WTC11 (cell line): ENCODE results near the gene DOK7. TPM values are rescaled to one million over a fixed set of nuclear protein-coding genes. Genes with fewer than 3 reads are reported as not detected.
A peak's percentile ranks its signal among the peaks of the same experiment; 100 is the strongest.

Source experiments
- ATAC-seq: fragments of 200-7000 bp; cut with Tn5 transposase; 2 replicates; pipeline ENCODE4 v1.10.0; 2021; ENCODE audit warnings: mild to moderate bottlenecking, moderate library complexity
- CTCF ChIA-PET: fragments of 300-600 bp; sonication (Branson Sonifier 250); formaldehyde crosslinking; loops from one replicate; lab custom pipeline; 2021; ENCODE audit warnings: antibody characterized with exemption; lab: Charles Lee
- POLR2A ChIA-PET: fragments of 350-600 bp; sonication (Branson Sonifier 250); formaldehyde crosslinking; loops from one replicate; lab custom pipeline; 2021; ENCODE audit warnings: antibody characterized with exemption; lab: Charles Lee
- DNase-seq: peaks from one replicate; pipeline ENCODE4 v3.0.0; 2021; ENCODE audit warnings: low spot score
- H3K27ac Mint-ChIP-seq: 2 replicates; pipeline ENCODE4 v1.8.0; 2021; ENCODE audit warnings: mixed read lengths
- H3K27me3 Mint-ChIP-seq: 2 replicates; pipeline ENCODE4 v1.8.0; 2021; ENCODE audit warnings: low read depth, mild to moderate bottlenecking, moderate library complexity, mixed read lengths
- H3K36me3 Mint-ChIP-seq: 2 replicates; pipeline ENCODE4 v1.8.0; 2021; ENCODE audit warnings: mixed read lengths
- H3K4me1 Mint-ChIP-seq: 2 replicates; pipeline ENCODE4 v1.8.0; 2022; ENCODE audit warnings: mixed read lengths
- H3K4me3 Mint-ChIP-seq: 2 replicates; pipeline ENCODE4 v1.8.0; 2021; ENCODE audit warnings: mild to moderate bottlenecking, moderate library complexity, mixed read lengths
- H3K9me3 Mint-ChIP-seq: 2 replicates; pipeline ENCODE4 v1.8.0; 2021; ENCODE audit warnings: mixed read lengths
- ATF6 ChIP-seq: sonication (generic); formaldehyde crosslinking; IDR thresholded peaks from 2 replicates; pipeline ENCODE4 v1.8.1; 2023; ENCODE audit warnings: mild to moderate bottlenecking, missing genetic modification reagents
- FOXP1 ChIP-seq: sonication (generic); formaldehyde crosslinking; IDR thresholded peaks from 2 replicates; pipeline ENCODE4 v1.8.0; 2022; ENCODE audit warnings: missing genetic modification reagents, mild to moderate bottlenecking, moderate library complexity, borderline replicate concordance
- HMGXB4 ChIP-seq: sonication (generic); formaldehyde crosslinking; IDR thresholded peaks from 2 replicates; pipeline ENCODE4 v1.8.1; 2023; ENCODE audit warnings: mild to moderate bottlenecking, moderate library complexity, missing genetic modification reagents
- NR2C2 ChIP-seq: sonication (generic); formaldehyde crosslinking; IDR thresholded peaks from 2 replicates; pipeline ENCODE4 v1.8.0; 2022; ENCODE audit warnings: mild to moderate bottlenecking, missing genetic modification reagents
- NR3C1 ChIP-seq: sonication (generic); formaldehyde crosslinking; conservative IDR thresholded peaks from 2 replicates; pipeline ENCODE4 v1.8.1; 2023; ENCODE audit warnings: low read depth, mild to moderate bottlenecking, missing genetic modification reagents
- TEAD1 ChIP-seq: sonication (generic); formaldehyde crosslinking; IDR thresholded peaks from 2 replicates; pipeline ENCODE4 v1.8.0; 2022; ENCODE audit warnings: mild to moderate bottlenecking, missing genetic modification reagents
- USF2 ChIP-seq: sonication (generic); formaldehyde crosslinking; IDR thresholded peaks from 2 replicates; pipeline ENCODE4 v1.8.1; 2023; ENCODE audit warnings: mild to moderate bottlenecking, missing genetic modification reagents, moderate library complexity
- ZNF317 ChIP-seq: sonication (generic); formaldehyde crosslinking; IDR thresholded peaks from 2 replicates; pipeline ENCODE4 v1.8.1; 2023; ENCODE audit warnings: low read depth, mild to moderate bottlenecking, moderate library complexity, missing genetic modification reagents, borderline replicate concordance
- ZNF532 ChIP-seq: fragments of 250-450 bp; sonication (Bioruptor Pico); IDR thresholded peaks from 2 replicates; pipeline ENCODE4 v1.9.0; 2021; ENCODE audit warnings: mild to moderate bottlenecking, borderline replicate concordance
- total RNA-seq: library from RNA; stranded (reverse); gene quantifications from 3 replicates; pipeline ENCODE4 v1.2.3, GENCODE V29; 2021
- TF ChIP-seq, protein P1 (sequence below): sonication (generic); formaldehyde crosslinking; IDR thresholded peaks from 2 replicates; pipeline ENCODE4 v1.8.0; 2023; ENCODE audit warnings: missing genetic modification reagents

The DOK7 gene
- total RNA-seq, 1 experiment from 2014 or later = 0.22 TPM

DNA sequence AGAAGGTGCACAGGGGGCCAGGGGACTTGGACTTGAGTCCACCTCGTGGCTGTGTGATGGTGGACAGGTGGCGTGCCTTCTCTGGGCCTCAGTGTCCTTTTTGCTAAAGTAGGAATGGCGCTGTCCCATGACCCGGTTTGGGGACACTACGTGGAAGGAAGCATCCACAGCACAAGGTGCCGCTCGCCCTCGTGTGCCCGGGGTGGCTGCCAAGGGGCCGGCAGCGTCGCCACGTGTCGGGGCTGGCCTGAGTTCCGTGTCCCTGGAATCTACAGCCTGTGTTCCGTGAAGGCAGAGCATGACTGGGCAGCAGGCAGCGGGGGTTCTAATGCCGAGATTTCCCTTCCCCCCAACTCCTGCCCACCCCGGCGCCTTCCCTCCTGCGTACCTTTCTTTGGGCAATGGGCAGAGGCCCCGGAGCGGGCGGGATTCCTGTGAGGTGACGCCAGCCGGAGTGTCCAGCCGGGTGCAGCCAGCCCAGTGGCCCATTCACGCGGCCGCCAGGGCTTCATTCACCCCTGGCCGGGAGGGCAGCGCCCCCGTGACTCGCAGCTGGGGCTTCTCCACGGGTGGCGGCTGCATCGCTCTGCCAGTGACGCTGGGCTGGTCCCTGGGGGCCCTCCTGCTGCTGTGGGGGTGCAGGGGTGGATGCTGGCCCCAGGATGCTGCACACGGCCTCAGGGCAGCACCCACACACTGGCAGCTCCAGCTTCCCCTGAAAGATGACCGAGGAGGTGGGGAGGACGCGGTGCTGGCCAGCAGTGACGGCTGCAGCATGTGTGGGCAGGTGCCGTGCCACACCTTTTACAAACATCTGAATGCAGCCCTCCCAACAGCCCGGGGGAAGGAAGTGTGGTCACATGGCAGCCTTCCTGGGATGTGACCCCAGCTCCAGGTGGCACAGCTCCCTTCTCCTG lies 21.2 kb downstream of the DOK7 start:
- ATAC-seq = no peak
- no peak for DNase-seq
- Mint-ChIP-seq H3K27ac (no peak overlapping the region), H3K4me3 (no peak overlapping the region), H3K9me3 (no peaks in the 10 kb centered on the region), H3K36me3 (no peaks in the 10 kb centered on the region), H3K4me1 (peaks cover 23% of the 10 kb centered on the region), H3K27me3 (peaks cover 83% of the 10 kb centered on the region)
- TF ChIP-seq FOXP1 (peak; percentile 34; the same call in 1 of the 2 replicates), USF2 (CRISPR knock-in tag) (peak; percentile 17; the same call in 1 of the 2 replicates), NR2C2 (CRISPR knock-in tag) (no peak)
- POLR2A ChIA-PET = no interaction called here
- CTCF ChIA-PET = interaction anchor here (0.9 to 1.9 kb wide), 4 partner anchors 30 to 396 kb away, joined by 3 to 6 read pairs (median 4); no protein-coding TSS in a partner anchor

DNA sequence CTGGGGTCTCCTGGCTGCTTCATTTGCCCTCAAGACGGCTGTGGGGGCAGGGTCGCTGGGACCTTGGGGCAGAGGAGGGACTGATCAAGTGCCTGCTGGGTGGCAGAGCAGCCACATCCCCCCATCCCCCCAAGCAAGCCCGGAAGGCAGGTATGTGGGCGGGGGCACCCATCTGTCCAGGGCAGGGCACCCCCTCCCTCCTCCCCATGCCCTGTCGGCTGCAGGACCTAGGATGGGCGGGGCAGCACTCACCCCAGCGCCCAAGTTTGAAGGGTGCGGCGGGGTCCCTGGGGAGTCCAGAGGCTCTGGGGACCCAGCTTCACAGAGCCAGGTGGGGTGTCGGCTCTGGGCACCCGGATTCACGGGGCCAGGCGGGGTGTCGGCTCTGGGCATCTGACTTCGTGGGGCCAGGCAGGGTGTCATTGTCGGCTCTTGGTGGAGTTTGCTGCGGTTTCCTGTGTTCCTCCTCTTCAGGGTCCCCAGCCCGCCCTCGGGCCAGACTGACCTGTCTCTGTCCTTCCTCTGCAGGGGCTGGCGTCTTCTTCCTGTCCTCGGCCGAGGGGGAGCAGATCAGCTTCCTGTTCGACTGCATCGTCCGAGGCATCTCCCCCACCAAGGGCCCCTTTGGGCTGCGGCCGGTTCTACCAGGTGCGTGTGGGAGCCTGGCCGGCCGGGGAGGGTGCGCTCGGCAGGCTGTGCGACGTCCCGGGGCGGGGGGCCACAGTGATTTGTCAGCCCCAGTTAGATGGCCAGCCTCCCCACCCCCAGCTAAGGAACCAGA lies 22.1 kb downstream of the DOK7 start:
- no peak for ATAC-seq
- peaks cover 86% of the 10 kb centered on the region for H3K27me3 Mint-ChIP-seq
- no peak for DNase-seq
- TF ChIP-seq ATF6 (CRISPR knock-in tag) (no peak), TEAD1 (CRISPR knock-in tag) (no peak), HMGXB4 (CRISPR knock-in tag) (no peak), ZNF532 (CRISPR knock-in tag) (no peak), ZNF317 (CRISPR knock-in tag) (no peak), NR3C1 (no peak)
- TF ChIP-seq, protein P1, sequence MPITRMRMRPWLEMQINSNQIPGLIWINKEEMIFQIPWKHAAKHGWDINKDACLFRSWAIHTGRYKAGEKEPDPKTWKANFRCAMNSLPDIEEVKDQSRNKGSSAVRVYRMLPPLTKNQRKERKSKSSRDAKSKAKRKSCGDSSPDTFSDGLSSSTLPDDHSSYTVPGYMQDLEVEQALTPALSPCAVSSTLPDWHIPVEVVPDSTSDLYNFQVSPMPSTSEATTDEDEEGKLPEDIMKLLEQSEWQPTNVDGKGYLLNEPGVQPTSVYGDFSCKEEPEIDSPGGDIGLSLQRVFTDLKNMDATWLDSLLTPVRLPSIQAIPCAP (CRISPR knock-in tag) = no peak
- CTCF ChIA-PET = interaction anchor here (0.9 to 1.9 kb wide), 4 partner anchors 18 to 395 kb away, joined by 3 to 6 read pairs (median 4); no protein-coding TSS in a partner anchor
- H3K4me3 Mint-ChIP-seq = no peak overlapping the region
- peaks cover 23% of the 10 kb centered on the region for H3K4me1 Mint-ChIP-seq
- no peaks in the 10 kb centered on the region for H3K9me3 Mint-ChIP-seq
- H3K27ac Mint-ChIP-seq = no peak overlapping the region
- POLR2A ChIA-PET = no interaction called here
- H3K36me3 Mint-ChIP-seq = no peaks in the 10 kb centered on the region
